Measurements from ENCODE around the gene NOL7. TPM values are rescaled to one million over a fixed set of nuclear protein-coding genes. Genes with fewer than 3 reads are reported as not detected.

NOL7 gene
- total and polyA plus RNA-seq, 2 of the 13 experiments (the other 11 are each of a cell fraction or from before 2014, with no cell fraction given): 37.8 to 186 TPM

DNA sequence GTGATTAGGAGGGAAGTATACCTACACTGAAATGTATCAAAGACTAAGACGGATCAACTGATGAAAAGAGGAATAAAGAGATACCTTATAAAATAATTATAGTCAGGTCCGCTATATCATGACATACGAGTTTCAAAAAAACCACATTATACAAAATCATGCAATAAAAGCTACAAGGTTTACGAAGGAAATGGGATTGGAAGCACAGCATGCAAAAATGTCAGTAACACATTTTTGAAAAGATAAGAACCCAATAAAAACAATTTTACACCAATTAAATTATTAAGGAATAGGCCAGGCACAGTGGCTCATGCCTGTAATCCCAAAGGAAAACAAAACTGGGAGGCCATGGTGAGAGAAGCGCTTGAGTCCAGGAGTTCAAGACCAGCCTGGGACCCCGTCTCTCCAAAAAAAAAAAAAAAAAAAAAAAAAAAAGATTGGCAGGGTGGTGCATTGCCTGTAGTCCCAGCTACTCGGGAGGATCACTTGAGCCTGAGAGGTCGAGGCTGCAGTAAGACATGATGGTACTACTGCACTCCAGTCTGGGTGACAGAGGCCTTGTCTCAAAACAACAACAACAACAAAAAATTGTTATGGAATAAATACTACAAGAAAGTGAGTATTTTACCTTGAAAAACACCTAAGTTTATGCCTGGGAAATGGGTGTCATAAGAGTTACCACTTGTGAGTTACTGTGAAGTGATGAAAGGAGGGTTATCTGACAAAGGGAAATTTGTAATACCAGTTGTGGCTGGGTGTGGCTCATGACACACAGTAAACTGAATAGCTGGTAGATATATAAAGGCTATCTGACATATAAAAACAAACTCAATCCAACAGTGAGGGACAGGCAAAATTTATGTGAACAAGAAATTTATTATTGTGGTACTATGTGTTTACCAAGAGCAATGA lies 51.3 kb downstream of the NOL7 start:
- ChIA-PET POLR2A (no interaction called here), CTCF (ENCODE audit: low intra/inter-chr PET ratio, low total read pairs) (no interaction called here)
- TF ChIP-seq, protein P1, sequence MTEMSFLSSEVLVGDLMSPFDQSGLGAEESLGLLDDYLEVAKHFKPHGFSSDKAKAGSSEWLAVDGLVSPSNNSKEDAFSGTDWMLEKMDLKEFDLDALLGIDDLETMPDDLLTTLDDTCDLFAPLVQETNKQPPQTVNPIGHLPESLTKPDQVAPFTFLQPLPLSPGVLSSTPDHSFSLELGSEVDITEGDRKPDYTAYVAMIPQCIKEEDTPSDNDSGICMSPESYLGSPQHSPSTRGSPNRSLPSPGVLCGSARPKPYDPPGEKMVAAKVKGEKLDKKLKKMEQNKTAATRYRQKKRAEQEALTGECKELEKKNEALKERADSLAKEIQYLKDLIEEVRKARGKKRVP (CRISPR knock-in tag; IDR thresholded peaks at IDR 0.05): 0 out of 4 replicates have a peak, but pooled peaks of 1 of the 2 experiments have one; percentile 13
- no peak for TF ChIP-seq HCFC1 (IDR thresholded peaks at IDR 0.05; ENCODE audit: low read depth, low read length)
- no peak overlapping the region for H3K4me3 ChIP-seq (replicated peaks in 1 of 3; ENCODE audit: insufficient read depth in 1 of 3, low read depth in 2 of 3, low read length in 3 of 3)
- no peaks in the 10 kb centered on the region for H3K36me3 ChIP-seq (replicated peaks in 1 of 2; ENCODE audit: control insufficient read depth in 1 of 2, insufficient read depth in 2 of 2, low read length in 2 of 2)
- no peak overlapping the region for H3K4me2 ChIP-seq (ENCODE audit: low read depth, low read length)
- intact Hi-C loops (cut with micrococcal nuclease; ENCODE audit: unreplicated experiment) (no loop called here), in situ Hi-C loops (cut with HindIII; ENCODE audit: extremely low pct_ligation_motif_present, low pct_unique_long_range_greater_than_20kb) (no loop called here)
- peaks cover 21% of the 10 kb centered on the region for H4K20me1 ChIP-seq (ENCODE audit: insufficient read depth, low read length)
- 92% methylated on average over 8 of the region's 8 CpGs for WGBS (ENCODE audit: low lambda C conversion rate)
- H3K9me3 ChIP-seq (ENCODE audit: low read length): no peaks in the 10 kb centered on the region
- FAIRE-seq (no peak), DNase-seq (ENCODE audit: low spot score) (no peak), ATAC-seq (no peak)
- BruUV-seq (replicated peaks): no TSS peak
- H3K4me1 ChIP-seq (ENCODE audit: insufficient read depth, low read length): peaks cover 69% of the 10 kb centered on the region
- H3K79me2 ChIP-seq (ENCODE audit: insufficient read depth, low read length): peaks cover 97% of the 10 kb centered on the region
- no peak overlapping the region for H3K27ac ChIP-seq (ENCODE audit: extremely low read length, insufficient read depth, low read length)
- H3K27me3 ChIP-seq (ENCODE audit: control insufficient read depth in 1 of 2, insufficient read depth in 2 of 2, low read length in 2 of 2): no peaks in the 10 kb centered on the region
- H2AFZ ChIP-seq (ENCODE audit: low read length): no peak overlapping the region
- H3K9ac ChIP-seq (ENCODE audit: insufficient read depth, low read depth, low read length): no peak overlapping the region

DNA sequence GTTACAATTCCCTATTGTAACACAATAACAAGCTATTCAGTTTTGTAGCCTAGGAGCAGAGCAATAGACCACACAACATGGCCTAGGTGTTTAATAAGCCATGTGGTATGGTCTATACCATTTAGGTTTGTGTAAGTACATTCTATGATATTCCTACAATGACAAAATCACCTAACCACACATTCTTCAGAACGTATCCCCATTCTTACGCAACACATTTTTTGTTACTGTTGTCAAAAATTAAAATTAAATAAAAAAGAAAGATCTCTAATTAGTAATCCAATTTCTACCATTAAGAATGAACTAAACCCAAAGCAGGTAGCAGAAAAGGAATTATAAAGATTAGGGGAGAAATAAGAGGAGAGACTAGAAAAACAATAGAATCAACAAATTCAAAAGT lies 52.5 kb downstream of the NOL7 start:
- Histone ChIP-seq H3K9me3 (ENCODE audit: low read length) (no peaks in the 10 kb centered on the region), H2AFZ (ENCODE audit: low read length) (no peak overlapping the region), H3K9ac (ENCODE audit: insufficient read depth, low read depth, low read length) (no peak overlapping the region), H3K27ac (ENCODE audit: extremely low read length, insufficient read depth, low read length) (no peak overlapping the region), H4K20me1 (ENCODE audit: insufficient read depth, low read length) (peaks cover 15% of the 10 kb centered on the region), H3K36me3 (replicated peaks in 1 of 2; ENCODE audit: control insufficient read depth in 1 of 2, insufficient read depth in 2 of 2, low read length in 2 of 2) (no peaks in the 10 kb centered on the region), H3K4me1 (ENCODE audit: insufficient read depth, low read length) (peaks cover 69% of the 10 kb centered on the region), H3K4me2 (ENCODE audit: low read depth, low read length) (no peak overlapping the region), H3K27me3 (ENCODE audit: control insufficient read depth in 1 of 2, insufficient read depth in 2 of 2, low read length in 2 of 2) (no peaks in the 10 kb centered on the region), H3K4me3 (replicated peaks in 1 of 3; ENCODE audit: insufficient read depth in 1 of 3, low read depth in 2 of 3, low read length in 3 of 3) (no peak overlapping the region), H3K79me2 (ENCODE audit: insufficient read depth, low read length) (peaks cover 97% of the 10 kb centered on the region)
- TF ChIP-seq ZNF547 (CRISPR knock-in tag; IDR thresholded peaks at IDR 0.05): no peak
- no peak for TF ChIP-seq LCORL (IDR thresholded peaks at IDR 0.05)
- no peak for TF ChIP-seq LCORL (CRISPR knock-in tag; IDR thresholded peaks at IDR 0.05)
- TF ChIP-seq ZKSCAN5 (CRISPR knock-in tag; IDR thresholded peaks at IDR 0.05): no peak
- TF ChIP-seq GABPA (IDR thresholded peaks at IDR 0.05; ENCODE audit: low read depth, low read length): no peak
- no peak for TF ChIP-seq GABPA (CRISPR knock-in tag; IDR thresholded peaks at IDR 0.05; ENCODE audit: low read depth)
- peak; percentile 83 for TF ChIP-seq CEBPB (IDR thresholded peaks at IDR 0.05; ENCODE audit: borderline replicate concordance, low read depth, low read length)
- no peak for TF ChIP-seq SIN3B (IDR thresholded peaks at IDR 0.05; ENCODE audit: low read length)
- no peak for TF ChIP-seq NONO (IDR thresholded peaks at IDR 0.05)
- no peak for TF ChIP-seq NONO (CRISPR knock-in tag; conservative IDR thresholded peaks at IDR 0.05)
- BruUV-seq (replicated peaks): no TSS peak
- intact Hi-C loops (cut with micrococcal nuclease; ENCODE audit: unreplicated experiment): no loop called here
- 95% methylated on average over 2 of the region's 2 CpGs for WGBS (ENCODE audit: low lambda C conversion rate)
- DNase-seq (ENCODE audit: low spot score) (no peak), ATAC-seq (no peak), FAIRE-seq (no peak)
- ChIA-PET CTCF (ENCODE audit: low intra/inter-chr PET ratio, low total read pairs) (no interaction called here), POLR2A (no interaction called here)
- in situ Hi-C loops (cut with HindIII; ENCODE audit: extremely low pct_ligation_motif_present, low pct_unique_long_range_greater_than_20kb): no loop called here
